Astrocyte (in vitro differentiated cells and primary cell): ENCODE measurements around the gene FHL3. TPM values are rescaled to one million over a fixed set of nuclear protein-coding genes. Genes with fewer than 3 reads are reported as not detected.

Experiments used
- DNase-seq: peaks from one replicate; pipeline ENCODE4 v3.0.0-alpha.2; 2010; ENCODE audit warnings: low read depth
- FAIRE-seq: peaks from 2 replicates; lab custom pipeline; 2011; peaks lifted over from hg19 to GRCh38; lab: Jason Lieb, UNC
- H2AFZ ChIP-seq: 2 replicates; pipeline ENCODE4 v1.6.0; 2012; ENCODE audit warnings: low read depth, low read length, inconsistent platforms
- H3K27ac ChIP-seq: 2 replicates; pipeline ENCODE4 v1.5.1; 2011; ENCODE audit warnings: low read depth, low read length, inconsistent platforms
- H3K27me3 ChIP-seq: 2 replicates; pipeline ENCODE4 v1.6.0; 2011; ENCODE audit warnings: low read length, inconsistent platforms; ENCODE audit not compliant: insufficient read depth
- H3K36me3 ChIP-seq: 2 replicates; pipeline ENCODE4 v1.5.1; 2011; ENCODE audit warnings: low read length, inconsistent platforms; ENCODE audit not compliant: insufficient read depth
- H3K4me1 ChIP-seq: 2 replicates; pipeline ENCODE4 v1.5.1; 2011; ENCODE audit warnings: low read length, inconsistent platforms; ENCODE audit not compliant: insufficient read depth
- H3K4me2 ChIP-seq: 2 replicates; pipeline ENCODE4 v1.6.0; 2012; ENCODE audit warnings: low read length, inconsistent platforms
- H3K4me3 ChIP-seq: 2 replicates; pipeline ENCODE4 v1.5.1; 2011; ENCODE audit warnings: low read depth, mild to moderate bottlenecking, low read length, inconsistent platforms; ENCODE audit not compliant: insufficient read depth
- H3K79me2 ChIP-seq: 2 replicates; pipeline ENCODE4 v1.6.0; 2012; ENCODE audit warnings: mild to moderate bottlenecking, low read length, inconsistent platforms; ENCODE audit not compliant: insufficient read depth
- H3K9ac ChIP-seq: 2 replicates; pipeline ENCODE4 v1.6.0; 2012; ENCODE audit warnings: mild to moderate bottlenecking, low read length, inconsistent platforms
- H3K9me3 ChIP-seq: 2 replicates; pipeline ENCODE4 v1.5.1; 2012; ENCODE audit warnings: low read depth, mild to moderate bottlenecking, low read length, inconsistent platforms; ENCODE audit not compliant: insufficient read depth
- H4K20me1 ChIP-seq: 2 replicates; pipeline ENCODE4 v1.6.0; 2012; ENCODE audit warnings: low read length, inconsistent platforms; ENCODE audit not compliant: insufficient read depth
- H3K27ac Mint-ChIP-seq: one replicate; pipeline ENCODE4 v1.8.0; 2021; ENCODE audit warnings: mild to moderate bottlenecking, mixed read lengths; ENCODE audit not compliant: unreplicated experiment
- H3K27me3 Mint-ChIP-seq: one replicate; pipeline ENCODE4 v1.8.0; 2021; ENCODE audit warnings: low read depth, mixed read lengths; ENCODE audit not compliant: unreplicated experiment
- H3K36me3 Mint-ChIP-seq: one replicate; pipeline ENCODE4 v1.8.0; 2021; ENCODE audit warnings: low read depth, mixed read lengths; ENCODE audit not compliant: unreplicated experiment
- H3K4me1 Mint-ChIP-seq: one replicate; pipeline ENCODE4 v1.8.0; 2021; ENCODE audit warnings: low read depth, mixed read lengths; ENCODE audit not compliant: unreplicated experiment
- H3K4me3 Mint-ChIP-seq: one replicate; pipeline ENCODE4 v1.8.0; 2021; ENCODE audit warnings: mild to moderate bottlenecking, moderate library complexity, mixed read lengths; ENCODE audit not compliant: unreplicated experiment
- H3K9me3 Mint-ChIP-seq: one replicate; pipeline ENCODE4 v1.8.0; 2021; ENCODE audit warnings: mild to moderate bottlenecking, mixed read lengths; ENCODE audit not compliant: unreplicated experiment
- EZH2 ChIP-seq: IDR thresholded peaks from 2 replicates; pipeline ENCODE4 v1.6.1; 2012; ENCODE audit warnings: mild to moderate bottlenecking, low read length, inconsistent platforms; ENCODE audit not compliant: insufficient read depth
- total RNA-seq: library from RNA; stranded (reverse); gene quantifications from 2 replicates; pipeline ENCODE4 v1.2.1, GENCODE V29; 2021
- TF ChIP-seq, protein P1 (sequence below): IDR thresholded peaks from 2 replicates; pipeline ENCODE4 v1.5.1; 2011; ENCODE audit warnings: low read depth, mild to moderate bottlenecking, inconsistent platforms, low read length, moderate library complexity; ENCODE audit not compliant: insufficient read depth

FHL3 gene
- total RNA-seq, 1 donor from 2014 or later = 107 TPM

DNA sequence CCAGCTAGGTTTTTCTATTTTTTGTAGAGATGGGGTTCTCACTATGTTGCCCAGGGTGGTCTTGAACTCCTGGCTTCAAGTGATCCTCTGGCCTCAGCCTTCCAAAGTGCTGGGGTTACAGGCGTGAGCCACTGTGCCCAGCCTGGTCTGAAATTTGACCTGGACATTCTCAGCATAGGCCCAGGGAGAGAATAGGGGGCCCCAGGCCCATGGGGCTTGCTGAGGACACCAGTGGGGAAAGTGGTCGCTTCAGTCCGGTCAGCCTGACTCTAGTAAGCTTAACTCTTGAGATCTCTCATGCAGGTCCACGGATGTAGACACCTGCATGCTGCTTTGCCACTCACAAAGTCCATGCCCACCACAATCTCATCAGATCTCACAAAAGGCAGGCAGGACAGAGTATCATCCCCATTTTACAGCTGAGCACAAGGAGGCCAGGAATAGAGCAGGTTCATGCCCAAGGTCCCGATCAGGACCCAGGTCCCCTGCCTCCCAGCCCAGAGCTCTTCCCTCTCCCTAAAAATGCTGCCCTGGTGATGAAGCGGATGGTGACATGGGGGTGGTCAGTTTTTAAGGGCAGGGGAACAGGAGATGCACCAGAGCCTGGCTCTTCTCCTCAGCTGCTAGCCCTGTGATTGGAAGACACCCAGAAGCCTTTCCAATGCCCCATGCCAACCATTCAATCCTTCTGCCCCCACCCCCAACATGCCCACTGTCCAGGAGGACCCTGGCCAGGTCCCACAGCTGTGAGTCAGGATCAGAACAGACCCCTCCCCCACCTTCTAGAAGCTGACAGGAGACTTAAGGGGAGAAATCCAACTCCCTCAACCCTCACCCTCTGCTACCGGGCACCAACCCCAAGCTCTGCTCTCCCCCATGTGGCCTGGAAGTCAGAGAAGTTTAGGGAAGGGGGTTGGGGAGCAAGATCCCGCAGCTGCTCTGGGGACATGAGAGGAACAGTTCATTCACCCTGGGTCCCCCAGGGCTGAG lies 1.8 kb downstream of the FHL3 start:
- DNase-seq = no peak
- peak overlapping the region; percentile 66 for H3K27ac Mint-ChIP-seq
- H3K9ac ChIP-seq = peak overlapping the region; percentile 89

DNA sequence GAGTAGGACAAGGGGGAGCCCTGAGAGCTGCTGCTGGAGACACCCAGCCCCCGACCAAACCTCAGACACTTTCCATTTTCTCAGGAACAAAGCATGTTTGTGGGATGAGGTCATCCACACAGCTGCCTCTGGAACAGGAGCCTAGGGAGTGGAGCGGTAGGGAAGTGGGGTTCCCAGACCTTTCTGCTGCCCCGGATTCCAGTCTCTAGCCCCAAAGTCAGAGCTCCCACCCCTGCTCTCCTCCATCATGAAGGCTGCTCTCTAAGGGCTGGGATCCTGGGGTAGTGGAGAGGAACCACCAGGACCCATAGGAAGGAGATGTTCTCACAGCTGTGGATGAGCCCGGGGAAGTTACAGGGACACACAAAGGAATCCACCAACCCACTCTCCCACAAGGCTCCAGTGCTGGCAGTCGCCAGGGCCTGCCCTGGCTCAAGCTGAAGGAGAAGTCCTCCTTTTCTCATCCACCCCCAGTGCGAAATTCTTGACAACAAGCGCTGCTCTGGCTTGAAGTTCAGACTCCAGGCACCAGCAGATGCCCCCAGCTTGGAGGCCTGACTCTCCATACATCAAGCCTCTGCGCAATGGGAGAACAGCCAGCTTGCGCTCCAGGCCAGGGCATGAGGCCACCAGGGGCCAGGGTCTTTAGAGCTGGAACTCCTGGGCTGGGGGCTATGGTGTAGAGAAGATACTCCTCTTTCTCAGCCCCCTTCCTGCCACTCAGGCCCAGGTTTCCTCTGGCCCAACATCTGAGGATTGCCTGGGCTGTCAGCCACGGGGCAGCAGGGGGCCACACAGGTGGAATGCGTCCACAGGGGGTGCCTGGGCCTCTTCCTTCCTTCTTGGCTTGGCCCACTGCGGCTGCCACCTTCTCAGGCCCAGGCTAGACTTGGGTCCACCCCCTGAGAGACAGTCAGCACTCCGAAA lies 4.5 kb downstream of the FHL3 start:
- peak overlapping the region; percentile 83 for H3K9ac ChIP-seq
- no peaks in the 10 kb centered on the region for H3K27me3 ChIP-seq
- Mint-ChIP-seq H3K36me3 (peaks cover 18% of the 10 kb centered on the region), H3K27me3 (no peaks in the 10 kb centered on the region), H3K9me3 (no peaks in the 10 kb centered on the region), H3K4me3 (peak overlapping the region; percentile 92), H3K27ac (peak overlapping the region; percentile 100), H3K4me1 (peaks cover 59% of the 10 kb centered on the region)
- H3K27ac ChIP-seq = peak overlapping the region; percentile 97
- peaks cover 66% of the 10 kb centered on the region for H3K4me1 ChIP-seq
- FAIRE-seq (peak; percentile 50), DNase-seq (peak; percentile 89)
- peak overlapping the region; percentile 33 for H2AFZ ChIP-seq
- H3K4me3 ChIP-seq = peak overlapping the region; percentile 32
- H3K9me3 ChIP-seq = no peaks in the 10 kb centered on the region
- peaks cover 27% of the 10 kb centered on the region for H4K20me1 ChIP-seq
- H3K4me2 ChIP-seq = peak overlapping the region; percentile 80
- H3K79me2 ChIP-seq = peaks cover 82% of the 10 kb centered on the region
- no peak for TF ChIP-seq EZH2
- TF ChIP-seq, protein P1, sequence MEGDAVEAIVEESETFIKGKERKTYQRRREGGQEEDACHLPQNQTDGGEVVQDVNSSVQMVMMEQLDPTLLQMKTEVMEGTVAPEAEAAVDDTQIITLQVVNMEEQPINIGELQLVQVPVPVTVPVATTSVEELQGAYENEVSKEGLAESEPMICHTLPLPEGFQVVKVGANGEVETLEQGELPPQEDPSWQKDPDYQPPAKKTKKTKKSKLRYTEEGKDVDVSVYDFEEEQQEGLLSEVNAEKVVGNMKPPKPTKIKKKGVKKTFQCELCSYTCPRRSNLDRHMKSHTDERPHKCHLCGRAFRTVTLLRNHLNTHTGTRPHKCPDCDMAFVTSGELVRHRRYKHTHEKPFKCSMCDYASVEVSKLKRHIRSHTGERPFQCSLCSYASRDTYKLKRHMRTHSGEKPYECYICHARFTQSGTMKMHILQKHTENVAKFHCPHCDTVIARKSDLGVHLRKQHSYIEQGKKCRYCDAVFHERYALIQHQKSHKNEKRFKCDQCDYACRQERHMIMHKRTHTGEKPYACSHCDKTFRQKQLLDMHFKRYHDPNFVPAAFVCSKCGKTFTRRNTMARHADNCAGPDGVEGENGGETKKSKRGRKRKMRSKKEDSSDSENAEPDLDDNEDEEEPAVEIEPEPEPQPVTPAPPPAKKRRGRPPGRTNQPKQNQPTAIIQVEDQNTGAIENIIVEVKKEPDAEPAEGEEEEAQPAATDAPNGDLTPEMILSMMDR = no peak
- H3K36me3 ChIP-seq = peaks cover 13% of the 10 kb centered on the region

More for the DNA sequence above, 1.8 kb downstream of the FHL3 start:
- H3K9me3 ChIP-seq = no peaks in the 10 kb centered on the region
- H3K36me3 ChIP-seq = peaks cover 4% of the 10 kb centered on the region
- peak overlapping the region; percentile 92 for H3K4me3 Mint-ChIP-seq
- peak overlapping the region; percentile 87 for H3K4me3 ChIP-seq
- peaks cover 46% of the 10 kb centered on the region for H3K4me1 ChIP-seq
- peaks cover 63% of the 10 kb centered on the region for H3K79me2 ChIP-seq
- H3K27ac ChIP-seq = peak overlapping the region; percentile 59
- H2AFZ ChIP-seq = no peak overlapping the region
- TF ChIP-seq, protein P1 = no peak
- TF ChIP-seq EZH2 = no peak
- peaks cover 12% of the 10 kb centered on the region for H3K36me3 Mint-ChIP-seq
- peaks cover 27% of the 10 kb centered on the region for H4K20me1 ChIP-seq
- H3K9me3 Mint-ChIP-seq = no peaks in the 10 kb centered on the region
- H3K4me2 ChIP-seq = peak overlapping the region; percentile 92
- H3K27me3 ChIP-seq = no peaks in the 10 kb centered on the region
- H3K27me3 Mint-ChIP-seq = no peaks in the 10 kb centered on the region
- H3K4me1 Mint-ChIP-seq = peaks cover 40% of the 10 kb centered on the region
- no peak for FAIRE-seq
